Measurements from ENCODE around the gene TRAPPC13.

The TRAPPC13 gene

GRCh38 chr5:65646938-65647337, 22.1 kb downstream of the TRAPPC13 start:
- H3K27ac ChIP-seq: no peak overlapping the region
- TF ChIP-seq, protein P1, sequence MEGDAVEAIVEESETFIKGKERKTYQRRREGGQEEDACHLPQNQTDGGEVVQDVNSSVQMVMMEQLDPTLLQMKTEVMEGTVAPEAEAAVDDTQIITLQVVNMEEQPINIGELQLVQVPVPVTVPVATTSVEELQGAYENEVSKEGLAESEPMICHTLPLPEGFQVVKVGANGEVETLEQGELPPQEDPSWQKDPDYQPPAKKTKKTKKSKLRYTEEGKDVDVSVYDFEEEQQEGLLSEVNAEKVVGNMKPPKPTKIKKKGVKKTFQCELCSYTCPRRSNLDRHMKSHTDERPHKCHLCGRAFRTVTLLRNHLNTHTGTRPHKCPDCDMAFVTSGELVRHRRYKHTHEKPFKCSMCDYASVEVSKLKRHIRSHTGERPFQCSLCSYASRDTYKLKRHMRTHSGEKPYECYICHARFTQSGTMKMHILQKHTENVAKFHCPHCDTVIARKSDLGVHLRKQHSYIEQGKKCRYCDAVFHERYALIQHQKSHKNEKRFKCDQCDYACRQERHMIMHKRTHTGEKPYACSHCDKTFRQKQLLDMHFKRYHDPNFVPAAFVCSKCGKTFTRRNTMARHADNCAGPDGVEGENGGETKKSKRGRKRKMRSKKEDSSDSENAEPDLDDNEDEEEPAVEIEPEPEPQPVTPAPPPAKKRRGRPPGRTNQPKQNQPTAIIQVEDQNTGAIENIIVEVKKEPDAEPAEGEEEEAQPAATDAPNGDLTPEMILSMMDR (conservative IDR thresholded peaks at IDR 0.05; ENCODE audit: low read depth, low read length): no peak
- H3K4me3 ChIP-seq (IDR thresholded peaks at IDR 0.05; ENCODE audit: insufficient read depth, low read depth, low read length): no peak overlapping the region
- H2AFZ ChIP-seq (ENCODE audit: low read depth): no peak overlapping the region
- H3K9ac ChIP-seq: no peak overlapping the region
- no peaks in the 10 kb centered on the region for H3K79me2 ChIP-seq (ENCODE audit: insufficient read depth, low read depth)
- no peaks in the 10 kb centered on the region for H3K4me1 ChIP-seq (ENCODE audit: low read depth, poor library complexity, severe bottlenecking)
- H3K36me3 ChIP-seq (ENCODE audit: insufficient read depth): no peaks in the 10 kb centered on the region
- no peak overlapping the region for H3K4me2 ChIP-seq
- no peaks in the 10 kb centered on the region for H4K20me1 ChIP-seq (ENCODE audit: insufficient read depth)
- no peaks in the 10 kb centered on the region for H3K27me3 ChIP-seq (ENCODE audit: insufficient read depth, low read depth)

- Histone ChIP-seq H3K4me1 (ENCODE audit: low read depth, poor library complexity, severe bottlenecking) (no peaks in the 10 kb centered on the region), H3K36me3 (ENCODE audit: insufficient read depth) (no peaks in the 10 kb centered on the region), H2AFZ (ENCODE audit: low read depth) (no peak overlapping the region), H3K27ac (no peak overlapping the region), H4K20me1 (ENCODE audit: insufficient read depth) (no peaks in the 10 kb centered on the region), H3K9ac (no peak overlapping the region), H3K79me2 (ENCODE audit: insufficient read depth, low read depth) (no peaks in the 10 kb centered on the region), H3K4me2 (no peak overlapping the region), H3K27me3 (ENCODE audit: insufficient read depth, low read depth) (no peaks in the 10 kb centered on the region), H3K4me3 (IDR thresholded peaks at IDR 0.05; ENCODE audit: insufficient read depth, low read depth, low read length) (no peak overlapping the region)
- TF ChIP-seq, protein P1 (conservative IDR thresholded peaks at IDR 0.05; ENCODE audit: low read depth, low read length): no peak
Measured at GRCh38 chr5:65647941-65648340, 23.1 kb downstream of the TRAPPC13 start.

- TF ChIP-seq, protein P1 (conservative IDR thresholded peaks at IDR 0.05; ENCODE audit: low read depth, low read length): no peak
- H3K27me3 ChIP-seq (ENCODE audit: insufficient read depth, low read depth): no peaks in the 10 kb centered on the region
- no peaks in the 10 kb centered on the region for H3K79me2 ChIP-seq (ENCODE audit: insufficient read depth, low read depth)
- no peak overlapping the region for H3K27ac ChIP-seq
- H4K20me1 ChIP-seq (ENCODE audit: insufficient read depth): no peaks in the 10 kb centered on the region
- H3K36me3 ChIP-seq (ENCODE audit: insufficient read depth): no peaks in the 10 kb centered on the region
- H3K4me2 ChIP-seq: no peak overlapping the region
- no peak overlapping the region for H3K9ac ChIP-seq
- no peak overlapping the region for H3K4me3 ChIP-seq (IDR thresholded peaks at IDR 0.05; ENCODE audit: insufficient read depth, low read depth, low read length)
- H3K4me1 ChIP-seq (ENCODE audit: low read depth, poor library complexity, severe bottlenecking): no peaks in the 10 kb centered on the region
- H2AFZ ChIP-seq (ENCODE audit: low read depth): no peak overlapping the region
Measured at GRCh38 chr5:65651144-65651543, 26.3 kb downstream of the TRAPPC13 start.

DNA sequence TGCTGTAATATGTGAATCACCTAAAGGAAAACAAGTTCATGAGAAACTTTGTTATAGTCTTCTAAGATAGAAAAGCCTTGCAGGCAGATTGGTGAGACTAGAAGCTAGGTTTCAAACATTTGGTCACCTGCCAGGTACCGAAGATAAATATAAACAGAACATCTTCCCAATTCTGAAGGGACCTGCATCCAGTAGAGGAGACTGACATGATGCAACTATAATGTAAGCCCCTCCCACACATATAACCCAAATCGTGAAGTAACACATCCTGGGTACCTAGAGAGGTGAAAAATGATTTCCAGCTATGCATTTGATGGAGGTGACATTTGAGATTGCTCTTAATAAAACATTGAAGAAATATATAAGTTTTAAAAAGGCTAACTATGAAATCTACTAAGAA, 29.9 kb downstream of the TRAPPC13 start:
- H3K4me1 ChIP-seq (ENCODE audit: low read depth, poor library complexity, severe bottlenecking): no peaks in the 10 kb centered on the region
- no peaks in the 10 kb centered on the region for H3K36me3 ChIP-seq (ENCODE audit: insufficient read depth)
- H3K27ac ChIP-seq: no peak overlapping the region
- no peak overlapping the region for H3K4me2 ChIP-seq
- H3K79me2 ChIP-seq (ENCODE audit: insufficient read depth, low read depth): no peaks in the 10 kb centered on the region
- H4K20me1 ChIP-seq (ENCODE audit: insufficient read depth): no peaks in the 10 kb centered on the region
- H2AFZ ChIP-seq (ENCODE audit: low read depth): no peak overlapping the region
- no peak overlapping the region for H3K9ac ChIP-seq
- no peak overlapping the region for H3K4me3 ChIP-seq (IDR thresholded peaks at IDR 0.05; ENCODE audit: insufficient read depth, low read depth, low read length)
- TF ChIP-seq, protein P1 (conservative IDR thresholded peaks at IDR 0.05; ENCODE audit: low read depth, low read length): no peak
- H3K27me3 ChIP-seq (ENCODE audit: insufficient read depth, low read depth): no peaks in the 10 kb centered on the region
